ENCODE measurements around the gene RUNX2. TPM values are rescaled to one million over a fixed set of nuclear protein-coding genes. Genes with fewer than 3 reads are reported as not detected.
A peak's percentile ranks its signal among the peaks of the same experiment; 100 is the strongest.

The RUNX2 gene
- total and polyA plus RNA-seq, 9 donors, result 0.34 to 2.0 (median 0.67) TPM

- H3K36me3 ChIP-seq (ENCODE audit: control insufficient read depth, insufficient read depth, low read length), result no peaks in the 10 kb centered on the region
- no peak overlapping the region for H3K27ac ChIP-seq (ENCODE audit: low read length)
- H3K4me1 ChIP-seq (ENCODE audit: control insufficient read depth, insufficient read depth, low read length), result peaks cover 15% of the 10 kb centered on the region
- WGBS (ENCODE audit: insufficient coverage), result 100% methylated on average over 2 of the region's 10 CpGs
- H3K4me3 ChIP-seq (ENCODE audit: low read length), result no peak overlapping the region
- no peaks in the 10 kb centered on the region for H3K27me3 ChIP-seq (ENCODE audit: control insufficient read depth, insufficient read depth, low read length)
- H3K9me3 ChIP-seq (replicated peaks; ENCODE audit: control insufficient read depth, low read depth, low read length), result no peaks in the 10 kb centered on the region
- no peak for DNase-seq
Measured at GRCh38 chr6:45676380-45676779, 348.2 kb downstream of the RUNX2 start.

GRCh38 chr6:45677381-45678284 is 349.5 kb downstream of the RUNX2 start:
- Histone ChIP-seq H3K4me1 (ENCODE audit: control insufficient read depth, insufficient read depth, low read length) (peaks cover 15% of the 10 kb centered on the region), H3K27ac (ENCODE audit: low read length) (peak overlapping the region; percentile 62), H3K27me3 (ENCODE audit: control insufficient read depth, insufficient read depth, low read length) (no peaks in the 10 kb centered on the region), H3K36me3 (ENCODE audit: control insufficient read depth, insufficient read depth, low read length) (no peaks in the 10 kb centered on the region), H3K9me3 (replicated peaks; ENCODE audit: control insufficient read depth, low read depth, low read length) (peaks cover 6% of the 10 kb centered on the region), H3K4me3 (ENCODE audit: low read length) (no peak overlapping the region)
- DNase-seq, result peak; percentile 73
- WGBS (ENCODE audit: insufficient coverage), result 8% methylated on average over 13 of the region's 14 CpGs

- H3K27ac ChIP-seq (ENCODE audit: low read length), result peak overlapping the region; percentile 62
- peaks cover 6% of the 10 kb centered on the region for H3K9me3 ChIP-seq (replicated peaks; ENCODE audit: control insufficient read depth, low read depth, low read length)
- no peaks in the 10 kb centered on the region for H3K36me3 ChIP-seq (ENCODE audit: control insufficient read depth, insufficient read depth, low read length)
- no peak overlapping the region for H3K4me3 ChIP-seq (ENCODE audit: low read length)
- no peaks in the 10 kb centered on the region for H3K27me3 ChIP-seq (ENCODE audit: control insufficient read depth, insufficient read depth, low read length)
- DNase-seq, result peak; percentile 52
- WGBS (ENCODE audit: insufficient coverage), result 37% methylated on average over 3 of the region's 5 CpGs
- peaks cover 15% of the 10 kb centered on the region for H3K4me1 ChIP-seq (ENCODE audit: control insufficient read depth, insufficient read depth, low read length)
Measured at GRCh38 chr6:45678285-45678607, 350.1 kb downstream of the RUNX2 start.

- H3K4me1 ChIP-seq (ENCODE audit: control insufficient read depth, insufficient read depth, low read length), result peaks cover 15% of the 10 kb centered on the region
- H3K27me3 ChIP-seq (ENCODE audit: control insufficient read depth, insufficient read depth, low read length), result no peaks in the 10 kb centered on the region
- H3K4me3 ChIP-seq (ENCODE audit: low read length), result no peak overlapping the region
- H3K9me3 ChIP-seq (replicated peaks; ENCODE audit: control insufficient read depth, low read depth, low read length), result peaks cover 6% of the 10 kb centered on the region
- H3K27ac ChIP-seq (ENCODE audit: low read length), result no peak overlapping the region
- 83% methylated on average over 5 of the region's 5 CpGs for WGBS (ENCODE audit: insufficient coverage)
- DNase-seq, result no peak
- H3K36me3 ChIP-seq (ENCODE audit: control insufficient read depth, insufficient read depth, low read length), result no peaks in the 10 kb centered on the region
Measured at GRCh38 chr6:45679163-45679562, 351.0 kb downstream of the RUNX2 start.

GRCh38 chr6:45679631-45680030 is 351.5 kb downstream of the RUNX2 start:
- Histone ChIP-seq H3K27me3 (ENCODE audit: control insufficient read depth, insufficient read depth, low read length) (no peaks in the 10 kb centered on the region), H3K36me3 (ENCODE audit: control insufficient read depth, insufficient read depth, low read length) (no peaks in the 10 kb centered on the region), H3K27ac (ENCODE audit: low read length) (no peak overlapping the region), H3K4me1 (ENCODE audit: control insufficient read depth, insufficient read depth, low read length) (peaks cover 15% of the 10 kb centered on the region), H3K4me3 (ENCODE audit: low read length) (no peak overlapping the region), H3K9me3 (replicated peaks; ENCODE audit: control insufficient read depth, low read depth, low read length) (peaks cover 6% of the 10 kb centered on the region)
- no peak for DNase-seq
- WGBS (ENCODE audit: insufficient coverage), result no CpG with 5 or more reads among the region's 2 CpGs

- H3K4me3 ChIP-seq (ENCODE audit: low read length), result no peak overlapping the region
- DNase-seq, result peak; percentile 40
- H3K4me1 ChIP-seq (ENCODE audit: control insufficient read depth, insufficient read depth, low read length), result peaks cover 14% of the 10 kb centered on the region
- H3K36me3 ChIP-seq (ENCODE audit: control insufficient read depth, insufficient read depth, low read length), result no peaks in the 10 kb centered on the region
- H3K27me3 ChIP-seq (ENCODE audit: control insufficient read depth, insufficient read depth, low read length), result no peaks in the 10 kb centered on the region
- H3K9me3 ChIP-seq (replicated peaks; ENCODE audit: control insufficient read depth, low read depth, low read length), result peaks cover 6% of the 10 kb centered on the region
- H3K27ac ChIP-seq (ENCODE audit: low read length), result no peak overlapping the region
- WGBS (ENCODE audit: insufficient coverage), result no CpG with 5 or more reads among the region's 4 CpGs
Measured at GRCh38 chr6:45681860-45682511, 353.9 kb downstream of the RUNX2 start.

- no peak for DNase-seq
- H3K9me3 ChIP-seq (replicated peaks; ENCODE audit: control insufficient read depth, low read depth, low read length), result peaks cover 6% of the 10 kb centered on the region
- H3K27me3 ChIP-seq (ENCODE audit: control insufficient read depth, insufficient read depth, low read length), result no peaks in the 10 kb centered on the region
- H3K4me1 ChIP-seq (ENCODE audit: control insufficient read depth, insufficient read depth, low read length), result no peaks in the 10 kb centered on the region
- H3K4me3 ChIP-seq (ENCODE audit: low read length), result no peak overlapping the region
- H3K36me3 ChIP-seq (ENCODE audit: control insufficient read depth, insufficient read depth, low read length), result no peaks in the 10 kb centered on the region
- H3K27ac ChIP-seq (ENCODE audit: low read length), result no peak overlapping the region
Measured at GRCh38 chr6:45684476-45684875, 356.3 kb downstream of the RUNX2 start.

- Histone ChIP-seq H3K9me3 (replicated peaks; ENCODE audit: control insufficient read depth, low read depth, low read length) (peaks cover 6% of the 10 kb centered on the region), H3K27ac (ENCODE audit: low read length) (no peak overlapping the region), H3K36me3 (ENCODE audit: control insufficient read depth, insufficient read depth, low read length) (no peaks in the 10 kb centered on the region), H3K4me1 (ENCODE audit: control insufficient read depth, insufficient read depth, low read length) (no peaks in the 10 kb centered on the region), H3K4me3 (ENCODE audit: low read length) (no peak overlapping the region), H3K27me3 (ENCODE audit: control insufficient read depth, insufficient read depth, low read length) (no peaks in the 10 kb centered on the region)
- no peak for DNase-seq
Measured at GRCh38 chr6:45685076-45685475, 356.9 kb downstream of the RUNX2 start.

- Histone ChIP-seq H3K27ac (ENCODE audit: low read length) (no peak overlapping the region), H3K36me3 (ENCODE audit: control insufficient read depth, insufficient read depth, low read length) (no peaks in the 10 kb centered on the region), H3K4me1 (ENCODE audit: control insufficient read depth, insufficient read depth, low read length) (no peaks in the 10 kb centered on the region), H3K4me3 (ENCODE audit: low read length) (no peak overlapping the region), H3K9me3 (replicated peaks; ENCODE audit: control insufficient read depth, low read depth, low read length) (peaks cover under 1% of the 10 kb centered on the region), H3K27me3 (ENCODE audit: control insufficient read depth, insufficient read depth, low read length) (no peaks in the 10 kb centered on the region)
- no peak for DNase-seq
- 84% methylated on average over 5 of the region's 8 CpGs for WGBS (ENCODE audit: insufficient coverage)
Measured at GRCh38 chr6:45686841-45687569, 358.9 kb downstream of the RUNX2 start.

- Histone ChIP-seq H3K27ac (ENCODE audit: low read length) (no peak overlapping the region), H3K27me3 (ENCODE audit: control insufficient read depth, insufficient read depth, low read length) (no peaks in the 10 kb centered on the region), H3K9me3 (replicated peaks; ENCODE audit: control insufficient read depth, low read depth, low read length) (no peaks in the 10 kb centered on the region), H3K4me1 (ENCODE audit: control insufficient read depth, insufficient read depth, low read length) (no peaks in the 10 kb centered on the region), H3K36me3 (ENCODE audit: control insufficient read depth, insufficient read depth, low read length) (no peaks in the 10 kb centered on the region), H3K4me3 (ENCODE audit: low read length) (no peak overlapping the region)
- WGBS (ENCODE audit: insufficient coverage), result 87% methylated on average over 9 of the region's 9 CpGs
- no peak for DNase-seq
Measured at GRCh38 chr6:45687570-45687969, 359.4 kb downstream of the RUNX2 start.
